Measurements from ENCODE around the gene COASY. TPM values are rescaled to one million over a fixed set of nuclear protein-coding genes. Genes with fewer than 3 reads are reported as not detected.

Gene COASY
- total and polyA plus RNA-seq, 4 donors, result 18.2 to 78.1 (median 51.7) TPM

DNA sequence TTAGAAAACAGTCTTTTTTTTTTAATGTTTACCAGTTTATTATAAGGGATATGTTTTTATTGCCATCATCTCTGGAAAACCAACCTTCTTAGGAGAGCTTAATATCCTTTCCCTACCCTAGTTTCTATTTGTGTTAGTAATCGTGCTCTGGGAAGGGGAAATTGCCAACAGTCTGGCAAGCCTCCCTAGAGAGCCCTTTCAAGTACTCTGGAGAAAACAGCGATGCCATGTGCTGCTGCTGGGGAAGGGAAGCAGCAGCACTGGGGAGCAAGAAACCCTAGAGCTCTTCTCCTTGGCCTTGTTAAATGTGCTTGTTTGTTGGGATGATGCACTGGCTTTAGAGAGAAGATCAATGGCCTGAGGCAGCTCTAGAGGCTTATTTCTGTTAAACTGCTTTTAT, 37.0 kb downstream of the COASY start:
- Histone ChIP-seq H3K9me3 (ENCODE audit: control insufficient read depth in 4 of 4, low read length in 3 of 4) (no peaks in the 10 kb centered on the region), H3K27me3 (ENCODE audit: control insufficient read depth in 4 of 4, insufficient read depth in 4 of 4, low read length in 3 of 4) (no peaks in the 10 kb centered on the region), H3K36me3 (ENCODE audit: control insufficient read depth in 4 of 4, insufficient read depth in 3 of 4, low read depth in 1 of 4, low read length in 3 of 4) (peaks cover 0 to 3% (median 1%) of the 10 kb centered on the region in 4 donors), H3K4me1 (ENCODE audit: control insufficient read depth in 4 of 4, insufficient read depth in 4 of 4, low read length in 3 of 4) (no peaks in the 10 kb centered on the region), H3K4me3 (ENCODE audit: low read depth in 1 of 3, low read length in 3 of 3) (no peak overlapping the region), H3K27ac (ENCODE audit: low read depth in 1 of 2, low read length in 2 of 2) (no peak overlapping the region), H3K9ac (ENCODE audit: low read depth in 1 of 2, low read length in 2 of 2) (no peak overlapping the region)
- no peak for DNase-seq (ENCODE audit: low spot score)
- no peak for TF ChIP-seq RAD21 (IDR thresholded peaks at IDR 0.05)
- WGBS, result 52% methylated on average over 2 of the region's 2 CpGs

DNA sequence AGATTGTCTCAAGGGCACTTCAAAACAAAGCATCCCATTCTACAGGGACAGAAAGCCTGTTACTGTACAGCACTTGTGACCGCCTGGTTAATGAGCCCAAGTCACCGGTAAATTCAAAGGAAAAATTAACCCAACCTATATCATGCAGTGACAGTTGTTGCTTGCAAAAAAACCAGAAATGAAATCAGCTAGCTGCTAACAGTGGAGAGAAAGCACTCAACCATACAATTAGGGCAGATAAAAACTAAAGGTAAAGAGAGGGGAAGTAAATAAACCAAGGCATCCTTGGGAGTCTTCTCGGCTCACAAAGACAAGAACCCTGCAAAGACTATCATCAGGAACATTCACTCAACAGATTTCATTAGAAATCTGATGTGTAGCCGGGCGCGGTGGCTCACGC, 41.4 kb downstream of the COASY start:
- no peak for DNase-seq (ENCODE audit: low spot score)
- H3K27ac ChIP-seq (ENCODE audit: low read depth in 1 of 2, low read length in 2 of 2), result no peak overlapping the region
- peaks cover 0 to 3% (median 0%) of the 10 kb centered on the region in 4 donors for H3K36me3 ChIP-seq (ENCODE audit: control insufficient read depth in 4 of 4, insufficient read depth in 3 of 4, low read depth in 1 of 4, low read length in 3 of 4)
- no peak overlapping the region for H3K4me3 ChIP-seq (ENCODE audit: low read depth in 1 of 3, low read length in 3 of 3)
- TF ChIP-seq EGR1 (IDR thresholded peaks at IDR 0.05; ENCODE audit: low read depth in 2 of 2) (no peak), TAF1 (conservative IDR thresholded peaks at IDR 0.05) (no peak), FOXA1 (IDR thresholded peaks at IDR 0.05) (no peak), FOXA2 (IDR thresholded peaks at IDR 0.05) (no peak), SP1 (IDR thresholded peaks at IDR 0.05) (no peak), YY1 (IDR thresholded peaks at IDR 0.05) (no peak), GABPA (IDR thresholded peaks at IDR 0.05 in 1 of 2, conservative IDR thresholded peaks at IDR 0.05 in 1 of 2) (no peak), HNF4A (conservative IDR thresholded peaks at IDR 0.05) (no peak)
- TF ChIP-seq, protein P1, sequence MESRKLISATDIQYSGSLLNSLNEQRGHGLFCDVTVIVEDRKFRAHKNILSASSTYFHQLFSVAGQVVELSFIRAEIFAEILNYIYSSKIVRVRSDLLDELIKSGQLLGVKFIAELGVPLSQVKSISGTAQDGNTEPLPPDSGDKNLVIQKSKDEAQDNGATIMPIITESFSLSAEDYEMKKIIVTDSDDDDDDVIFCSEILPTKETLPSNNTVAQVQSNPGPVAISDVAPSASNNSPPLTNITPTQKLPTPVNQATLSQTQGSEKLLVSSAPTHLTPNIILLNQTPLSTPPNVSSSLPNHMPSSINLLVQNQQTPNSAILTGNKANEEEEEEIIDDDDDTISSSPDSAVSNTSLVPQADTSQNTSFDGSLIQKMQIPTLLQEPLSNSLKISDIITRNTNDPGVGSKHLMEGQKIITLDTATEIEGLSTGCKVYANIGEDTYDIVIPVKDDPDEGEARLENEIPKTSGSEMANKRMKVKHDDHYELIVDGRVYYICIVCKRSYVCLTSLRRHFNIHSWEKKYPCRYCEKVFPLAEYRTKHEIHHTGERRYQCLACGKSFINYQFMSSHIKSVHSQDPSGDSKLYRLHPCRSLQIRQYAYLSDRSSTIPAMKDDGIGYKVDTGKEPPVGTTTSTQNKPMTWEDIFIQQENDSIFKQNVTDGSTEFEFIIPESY (IDR thresholded peaks at IDR 0.05), result no peak
- TF ChIP-seq, protein P2, sequence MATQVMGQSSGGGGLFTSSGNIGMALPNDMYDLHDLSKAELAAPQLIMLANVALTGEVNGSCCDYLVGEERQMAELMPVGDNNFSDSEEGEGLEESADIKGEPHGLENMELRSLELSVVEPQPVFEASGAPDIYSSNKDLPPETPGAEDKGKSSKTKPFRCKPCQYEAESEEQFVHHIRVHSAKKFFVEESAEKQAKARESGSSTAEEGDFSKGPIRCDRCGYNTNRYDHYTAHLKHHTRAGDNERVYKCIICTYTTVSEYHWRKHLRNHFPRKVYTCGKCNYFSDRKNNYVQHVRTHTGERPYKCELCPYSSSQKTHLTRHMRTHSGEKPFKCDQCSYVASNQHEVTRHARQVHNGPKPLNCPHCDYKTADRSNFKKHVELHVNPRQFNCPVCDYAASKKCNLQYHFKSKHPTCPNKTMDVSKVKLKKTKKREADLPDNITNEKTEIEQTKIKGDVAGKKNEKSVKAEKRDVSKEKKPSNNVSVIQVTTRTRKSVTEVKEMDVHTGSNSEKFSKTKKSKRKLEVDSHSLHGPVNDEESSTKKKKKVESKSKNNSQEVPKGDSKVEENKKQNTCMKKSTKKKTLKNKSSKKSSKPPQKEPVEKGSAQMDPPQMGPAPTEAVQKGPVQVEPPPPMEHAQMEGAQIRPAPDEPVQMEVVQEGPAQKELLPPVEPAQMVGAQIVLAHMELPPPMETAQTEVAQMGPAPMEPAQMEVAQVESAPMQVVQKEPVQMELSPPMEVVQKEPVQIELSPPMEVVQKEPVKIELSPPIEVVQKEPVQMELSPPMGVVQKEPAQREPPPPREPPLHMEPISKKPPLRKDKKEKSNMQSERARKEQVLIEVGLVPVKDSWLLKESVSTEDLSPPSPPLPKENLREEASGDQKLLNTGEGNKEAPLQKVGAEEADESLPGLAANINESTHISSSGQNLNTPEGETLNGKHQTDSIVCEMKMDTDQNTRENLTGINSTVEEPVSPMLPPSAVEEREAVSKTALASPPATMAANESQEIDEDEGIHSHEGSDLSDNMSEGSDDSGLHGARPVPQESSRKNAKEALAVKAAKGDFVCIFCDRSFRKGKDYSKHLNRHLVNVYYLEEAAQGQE (IDR thresholded peaks at IDR 0.05), result no peak
- TF ChIP-seq, protein P3, sequence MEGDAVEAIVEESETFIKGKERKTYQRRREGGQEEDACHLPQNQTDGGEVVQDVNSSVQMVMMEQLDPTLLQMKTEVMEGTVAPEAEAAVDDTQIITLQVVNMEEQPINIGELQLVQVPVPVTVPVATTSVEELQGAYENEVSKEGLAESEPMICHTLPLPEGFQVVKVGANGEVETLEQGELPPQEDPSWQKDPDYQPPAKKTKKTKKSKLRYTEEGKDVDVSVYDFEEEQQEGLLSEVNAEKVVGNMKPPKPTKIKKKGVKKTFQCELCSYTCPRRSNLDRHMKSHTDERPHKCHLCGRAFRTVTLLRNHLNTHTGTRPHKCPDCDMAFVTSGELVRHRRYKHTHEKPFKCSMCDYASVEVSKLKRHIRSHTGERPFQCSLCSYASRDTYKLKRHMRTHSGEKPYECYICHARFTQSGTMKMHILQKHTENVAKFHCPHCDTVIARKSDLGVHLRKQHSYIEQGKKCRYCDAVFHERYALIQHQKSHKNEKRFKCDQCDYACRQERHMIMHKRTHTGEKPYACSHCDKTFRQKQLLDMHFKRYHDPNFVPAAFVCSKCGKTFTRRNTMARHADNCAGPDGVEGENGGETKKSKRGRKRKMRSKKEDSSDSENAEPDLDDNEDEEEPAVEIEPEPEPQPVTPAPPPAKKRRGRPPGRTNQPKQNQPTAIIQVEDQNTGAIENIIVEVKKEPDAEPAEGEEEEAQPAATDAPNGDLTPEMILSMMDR (IDR thresholded peaks at IDR 0.05; ENCODE audit: low read depth, low read length, missing input control), result no peak
- TF ChIP-seq, protein P4, sequence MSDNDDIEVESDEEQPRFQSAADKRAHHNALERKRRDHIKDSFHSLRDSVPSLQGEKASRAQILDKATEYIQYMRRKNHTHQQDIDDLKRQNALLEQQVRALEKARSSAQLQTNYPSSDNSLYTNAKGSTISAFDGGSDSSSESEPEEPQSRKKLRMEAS (IDR thresholded peaks at IDR 0.05), result no peak
- H3K9me3 ChIP-seq (ENCODE audit: control insufficient read depth in 4 of 4, low read length in 3 of 4), result no peaks in the 10 kb centered on the region
- no peak overlapping the region for H3K9ac ChIP-seq (ENCODE audit: low read depth in 1 of 2, low read length in 2 of 2)
- no peaks in the 10 kb centered on the region for H3K27me3 ChIP-seq (ENCODE audit: control insufficient read depth in 4 of 4, insufficient read depth in 4 of 4, low read length in 3 of 4)
- 94% methylated on average over 7 of the region's 7 CpGs for WGBS
- H3K4me1 ChIP-seq (ENCODE audit: control insufficient read depth in 4 of 4, insufficient read depth in 4 of 4, low read length in 3 of 4), result peaks cover 8 to 19% (median 15%) of the 10 kb centered on the region in 4 donors
